ENCODE measurements around the gene MAEL. TPM values are rescaled to one million over a fixed set of nuclear protein-coding genes. Genes with fewer than 3 reads are reported as not detected.

The MAEL gene
- total RNA-seq, 3 donors from 2014 or later, result 0.18 TPM; not detected in 2

GRCh38 chr1:166971252-166971651, 17.8 kb upstream of the MAEL start:
- Mint-ChIP-seq H3K36me3 (ENCODE audit: insufficient read depth) (no peaks in the 10 kb centered on the region), H3K4me1 (ENCODE audit: low read depth) (peaks cover 34% of the 10 kb centered on the region), H3K27me3 (ENCODE audit: low read depth) (peaks cover 35% of the 10 kb centered on the region), H3K4me3 (no peak overlapping the region), H3K9me3 (no peaks in the 10 kb centered on the region)
- DNase-seq, result no peak
- ATAC-seq, result no peak

DNA sequence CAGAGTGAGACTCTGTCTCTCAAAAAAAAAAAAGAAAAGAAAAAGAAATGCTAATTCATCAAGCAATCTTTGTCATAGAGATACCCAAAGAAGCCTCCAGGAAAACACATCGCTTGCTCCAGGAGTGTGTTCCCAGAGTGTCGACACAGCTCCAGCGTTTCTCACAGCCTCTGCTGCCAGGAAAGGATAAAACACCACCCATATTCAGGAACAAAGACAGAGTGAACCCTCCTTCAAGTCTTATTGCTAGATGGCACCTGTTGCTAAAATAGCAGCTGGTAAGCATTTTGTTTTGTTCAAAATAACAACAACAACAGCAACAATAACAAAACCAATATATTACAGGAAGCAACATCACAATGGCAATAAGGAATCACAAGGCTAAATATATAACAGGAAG, 16.9 kb upstream of the MAEL start:
- no peaks in the 10 kb centered on the region for H3K9me3 Mint-ChIP-seq
- DNase-seq (no peak), ATAC-seq (no peak)
- peaks cover 38% of the 10 kb centered on the region for H3K27me3 Mint-ChIP-seq (ENCODE audit: low read depth)
- peaks cover 39% of the 10 kb centered on the region for H3K4me1 Mint-ChIP-seq (ENCODE audit: low read depth)
- H3K36me3 Mint-ChIP-seq (ENCODE audit: insufficient read depth), result no peaks in the 10 kb centered on the region
- H3K4me3 Mint-ChIP-seq, result no peak overlapping the region

DNA sequence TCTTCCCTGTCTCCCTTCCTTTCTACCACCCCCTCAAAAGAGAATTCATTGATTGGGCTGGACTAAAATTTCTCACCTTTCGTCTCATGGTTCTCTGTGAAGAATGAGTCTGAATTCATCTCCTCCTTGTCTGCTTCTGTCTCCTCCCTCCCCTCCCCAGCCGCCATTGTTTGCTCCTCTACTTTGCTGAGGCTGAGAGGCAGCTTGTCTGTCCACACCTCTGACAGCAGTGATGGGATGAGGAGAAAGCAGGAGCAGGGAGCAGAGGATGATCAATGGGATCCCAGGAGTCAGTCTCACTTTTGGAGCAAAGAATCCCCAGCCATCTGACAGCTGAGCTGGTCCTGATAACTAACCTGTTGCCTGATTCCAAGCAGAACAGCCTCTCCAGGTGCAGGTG, 16.3 kb upstream of the MAEL start:
- H3K9me3 Mint-ChIP-seq, result no peaks in the 10 kb centered on the region
- ATAC-seq (no peak), DNase-seq (no peak)
- no peak overlapping the region for H3K4me3 Mint-ChIP-seq
- H3K36me3 Mint-ChIP-seq (ENCODE audit: insufficient read depth), result no peaks in the 10 kb centered on the region
- H3K4me1 Mint-ChIP-seq (ENCODE audit: low read depth), result peaks cover 39% of the 10 kb centered on the region
- H3K27me3 Mint-ChIP-seq (ENCODE audit: low read depth), result peaks cover 40% of the 10 kb centered on the region

GRCh38 chr1:166974647-166975345, 14.3 kb upstream of the MAEL start:
- H3K4me1 Mint-ChIP-seq (ENCODE audit: low read depth), result peaks cover 33% of the 10 kb centered on the region
- DNase-seq (peak; percentile 52), ATAC-seq (peak; percentile 42 to 50)
- peaks cover 42% of the 10 kb centered on the region for H3K27me3 Mint-ChIP-seq (ENCODE audit: low read depth)
- no peaks in the 10 kb centered on the region for H3K9me3 Mint-ChIP-seq
- peak overlapping the region; percentile 95 for H3K4me3 Mint-ChIP-seq
- no peaks in the 10 kb centered on the region for H3K36me3 Mint-ChIP-seq (ENCODE audit: insufficient read depth)

- H3K4me1 Mint-ChIP-seq (ENCODE audit: low read depth), result peaks cover 31% of the 10 kb centered on the region
Observed at GRCh38 chr1:166975361-166976129, 13.5 kb upstream of the MAEL start, which contains the start of gene ILDR2. Gene ILDR2 (minus strand): TSS chr1:166975540. CDS start chr1:166975268, 272 bp downstream.

DNA sequence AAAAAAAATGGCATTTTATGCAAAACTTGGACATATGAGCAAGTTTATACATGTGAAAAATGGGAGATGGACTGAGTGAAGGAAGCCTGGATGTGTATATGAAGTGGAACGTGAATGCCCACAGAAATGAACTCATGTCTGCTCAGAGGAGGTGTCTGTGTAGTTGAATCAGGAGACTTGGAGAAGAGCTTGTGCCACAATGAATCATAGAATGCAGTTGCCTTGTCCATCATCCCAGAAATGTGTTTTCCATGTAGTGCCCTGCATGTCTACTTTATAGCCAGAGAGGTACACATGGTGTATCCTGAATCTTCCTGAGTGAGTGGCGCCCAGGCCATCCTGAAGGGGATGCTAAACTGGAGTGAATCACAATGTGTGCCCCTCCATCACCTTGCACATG, 11.1 kb upstream of the MAEL start:
- DNase-seq (no peak), ATAC-seq (no peak)
- peaks cover 18% of the 10 kb centered on the region for H3K27me3 Mint-ChIP-seq (ENCODE audit: low read depth)
- H3K4me1 Mint-ChIP-seq (ENCODE audit: low read depth), result peaks cover 25% of the 10 kb centered on the region
- no peaks in the 10 kb centered on the region for H3K9me3 Mint-ChIP-seq
- H3K4me3 Mint-ChIP-seq, result no peak overlapping the region
- no peaks in the 10 kb centered on the region for H3K36me3 Mint-ChIP-seq (ENCODE audit: insufficient read depth)

More at GRCh38 chr1:166975361-166976129, 13.5 kb upstream of the MAEL start, which contains the start of gene ILDR2:
- peaks cover 38% of the 10 kb centered on the region for H3K27me3 Mint-ChIP-seq (ENCODE audit: low read depth)
- no peaks in the 10 kb centered on the region for H3K36me3 Mint-ChIP-seq (ENCODE audit: insufficient read depth)
- no peaks in the 10 kb centered on the region for H3K9me3 Mint-ChIP-seq
- peak; percentile 66 for DNase-seq
- peak; percentile 85 to 88 for ATAC-seq
- peak within 1 kb of the TSS; percentile 95 for H3K4me3 Mint-ChIP-seq

DNA sequence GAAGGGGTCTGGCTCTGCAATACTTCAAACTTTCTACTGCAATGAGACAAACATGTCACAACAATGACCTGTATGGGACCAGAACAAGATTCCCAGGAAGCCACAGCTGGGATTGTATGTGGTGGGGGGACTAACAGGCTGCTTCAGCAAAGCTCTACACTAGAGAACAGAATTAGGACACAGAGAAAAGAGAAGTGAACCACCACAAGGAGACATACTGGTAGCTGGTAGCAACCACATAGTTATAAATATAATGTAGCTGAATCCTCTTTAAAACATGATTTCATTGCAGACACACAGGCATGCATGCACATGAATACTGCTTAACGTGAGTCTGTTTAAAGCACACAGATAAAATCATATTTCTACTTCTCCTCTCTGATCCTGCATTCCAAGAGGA, 10.3 kb upstream of the MAEL start:
- peaks cover 18% of the 10 kb centered on the region for H3K27me3 Mint-ChIP-seq (ENCODE audit: low read depth)
- ATAC-seq (no peak), DNase-seq (no peak)
- H3K4me3 Mint-ChIP-seq, result no peak overlapping the region
- no peaks in the 10 kb centered on the region for H3K36me3 Mint-ChIP-seq (ENCODE audit: insufficient read depth)
- no peaks in the 10 kb centered on the region for H3K9me3 Mint-ChIP-seq
- H3K4me1 Mint-ChIP-seq (ENCODE audit: low read depth), result peaks cover 22% of the 10 kb centered on the region

DNA sequence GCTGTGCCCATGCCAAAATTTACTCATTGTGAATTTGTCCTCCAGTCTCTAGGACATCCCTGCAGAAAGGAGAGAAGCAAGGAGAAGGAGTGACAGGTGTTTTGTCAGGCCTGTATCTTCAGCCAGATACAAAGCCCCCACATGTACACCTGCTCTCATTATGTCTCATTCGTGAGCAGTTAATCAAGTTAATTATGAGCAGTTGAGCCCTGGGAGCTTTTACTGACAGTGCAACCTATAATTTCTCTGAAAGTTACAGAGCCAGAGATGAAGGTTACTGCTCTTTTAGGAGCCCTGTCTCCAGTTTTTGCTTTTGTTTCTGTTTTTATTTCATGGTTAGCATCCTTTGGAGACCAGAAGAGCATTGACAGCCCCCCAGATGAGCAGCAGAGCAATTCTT, 8.7 kb upstream of the MAEL start:
- no peaks in the 10 kb centered on the region for H3K9me3 Mint-ChIP-seq
- ATAC-seq (no peak), DNase-seq (no peak)
- H3K4me3 Mint-ChIP-seq, result no peak overlapping the region
- peaks cover 10% of the 10 kb centered on the region for H3K4me1 Mint-ChIP-seq (ENCODE audit: low read depth)
- no peaks in the 10 kb centered on the region for H3K36me3 Mint-ChIP-seq (ENCODE audit: insufficient read depth)
- peaks cover 11% of the 10 kb centered on the region for H3K27me3 Mint-ChIP-seq (ENCODE audit: low read depth)

DNA sequence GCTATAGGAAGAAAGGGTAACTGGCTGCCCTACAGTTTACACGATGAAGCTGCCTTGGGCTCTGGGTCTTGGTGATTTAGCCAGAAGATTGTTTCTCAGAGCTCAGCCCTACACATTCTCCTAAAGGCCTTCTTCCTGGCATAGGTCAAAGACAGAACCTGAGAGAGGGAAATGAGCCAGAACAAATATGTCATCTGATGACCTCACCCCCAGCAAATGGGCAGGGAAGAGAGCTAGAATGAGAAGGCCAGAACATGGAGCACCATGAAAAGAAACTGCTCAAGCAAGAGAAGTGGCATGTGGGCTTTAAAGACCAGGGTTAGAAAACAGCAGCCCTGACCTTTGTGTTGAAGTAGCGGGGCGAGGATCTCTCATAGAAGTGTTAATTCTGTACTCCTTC, 8.3 kb upstream of the MAEL start:
- DNase-seq (no peak), ATAC-seq (no peak)
- Mint-ChIP-seq H3K27me3 (ENCODE audit: low read depth) (peaks cover 16% of the 10 kb centered on the region), H3K36me3 (ENCODE audit: insufficient read depth) (no peaks in the 10 kb centered on the region), H3K4me1 (ENCODE audit: low read depth) (peaks cover 9% of the 10 kb centered on the region), H3K4me3 (no peak overlapping the region), H3K9me3 (no peaks in the 10 kb centered on the region)

GRCh38 chr1:166981589-166981988, 7.5 kb upstream of the MAEL start:
- no peak for ATAC-seq
- no peak for DNase-seq
- Mint-ChIP-seq H3K9me3 (no peaks in the 10 kb centered on the region), H3K27me3 (ENCODE audit: low read depth) (peaks cover 20% of the 10 kb centered on the region), H3K4me3 (no peak overlapping the region), H3K36me3 (ENCODE audit: insufficient read depth) (no peaks in the 10 kb centered on the region), H3K4me1 (ENCODE audit: low read depth) (peaks cover 2% of the 10 kb centered on the region)

DNA sequence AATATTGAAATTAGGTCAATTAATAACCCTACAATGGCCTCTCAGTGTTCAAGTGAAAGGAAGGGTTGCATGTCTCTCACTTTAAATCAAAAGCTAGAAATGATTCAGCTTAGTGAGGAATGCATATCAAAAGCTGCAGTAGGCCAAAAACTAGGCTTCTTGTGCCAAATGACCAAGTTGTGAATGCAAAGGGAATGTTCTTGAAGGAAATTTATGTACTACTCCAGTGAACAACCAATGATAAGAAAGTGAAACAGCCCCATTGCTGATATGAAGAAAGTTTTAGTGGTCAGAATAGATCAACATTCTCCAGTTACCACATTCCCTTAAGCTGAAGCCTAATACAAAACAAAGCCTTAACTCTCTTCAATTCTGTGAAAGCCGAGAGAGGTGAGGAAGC, 10.0 kb downstream of the MAEL start:
- peak in 1 of 2 donors; percentile 30 for ATAC-seq
- peaks cover 17% of the 10 kb centered on the region for H3K27me3 Mint-ChIP-seq (ENCODE audit: low read depth)
- H3K4me1 Mint-ChIP-seq (ENCODE audit: low read depth), result peaks cover 2% of the 10 kb centered on the region
- no peak overlapping the region for H3K4me3 Mint-ChIP-seq
- no peaks in the 10 kb centered on the region for H3K36me3 Mint-ChIP-seq (ENCODE audit: insufficient read depth)
- H3K9me3 Mint-ChIP-seq, result peaks cover 4% of the 10 kb centered on the region
- DNase-seq, result no peak

GRCh38 chr1:166999500-167000055, 10.5 kb downstream of the MAEL start:
- ATAC-seq, result peak in 1 of 2 donors; percentile 77
- DNase-seq, result no peak
- peaks cover 2% of the 10 kb centered on the region for H3K4me1 Mint-ChIP-seq (ENCODE audit: low read depth)
- peaks cover 17% of the 10 kb centered on the region for H3K27me3 Mint-ChIP-seq (ENCODE audit: low read depth)
- no peak overlapping the region for H3K4me3 Mint-ChIP-seq
- H3K9me3 Mint-ChIP-seq, result peaks cover 4% of the 10 kb centered on the region
- no peaks in the 10 kb centered on the region for H3K36me3 Mint-ChIP-seq (ENCODE audit: insufficient read depth)

GRCh38 chr1:167000546-167000945, 11.5 kb downstream of the MAEL start:
- H3K4me3 Mint-ChIP-seq, result no peak overlapping the region
- ATAC-seq, result no peak

GRCh38 chr1:167002354-167002753, 13.3 kb downstream of the MAEL start:
- ATAC-seq, result no peak
- DNase-seq, result no peak
- Mint-ChIP-seq H3K9me3 (peaks cover 4% of the 10 kb centered on the region), H3K4me3 (no peak overlapping the region), H3K36me3 (ENCODE audit: insufficient read depth) (no peaks in the 10 kb centered on the region), H3K27me3 (ENCODE audit: low read depth) (peaks cover 17% of the 10 kb centered on the region), H3K4me1 (ENCODE audit: low read depth) (peaks cover 2% of the 10 kb centered on the region)

More at GRCh38 chr1:167000546-167000945, 11.5 kb downstream of the MAEL start:
- no peaks in the 10 kb centered on the region for H3K36me3 Mint-ChIP-seq (ENCODE audit: insufficient read depth)
- H3K9me3 Mint-ChIP-seq, result peaks cover 4% of the 10 kb centered on the region
- H3K27me3 Mint-ChIP-seq (ENCODE audit: low read depth), result peaks cover 17% of the 10 kb centered on the region
- no peak for DNase-seq
- peaks cover 2% of the 10 kb centered on the region for H3K4me1 Mint-ChIP-seq (ENCODE audit: low read depth)
